Subcutaneous adipose tissue (tissue), 4 donors: ENCODE data around the gene SMARCA2. TPM values are rescaled to one million over a fixed set of nuclear protein-coding genes. Genes with fewer than 3 reads are reported as not detected.

ENCODE experiments used
- CTCF ChIP-seq: fragments of 450-650 bp; IDR thresholded peaks from one replicate; pipeline ENCODE4 v1.5.1; 2016; ENCODE audit warnings: low read depth, mild to moderate bottlenecking, control low read depth, antibody characterized with exemption, moderate library complexity
- total RNA-seq, 4 donors: library from RNA; depleted of rRNA; stranded (reverse); fragments of >200 nt; gene quantifications; one replicate each; pipeline ENCODE4 v1.1.0, GENCODE V29; 2016

Gene SMARCA2
- total RNA-seq, 4 donors from 2014 or later: 116 to 186 (median 152) TPM

GRCh38 chr9:2028888-2029287, 13.7 kb downstream of the SMARCA2 start:
- no peak for TF ChIP-seq CTCF

GRCh38 chr9:2029666-2030170, 14.6 kb downstream of the SMARCA2 start:
- TF ChIP-seq CTCF: no peak

GRCh38 chr9:2032234-2032633, 17.1 kb downstream of the SMARCA2 start:
- TF ChIP-seq CTCF: no peak

GRCh38 chr9:2036844-2037243, 21.7 kb downstream of the SMARCA2 start:
- no peak for TF ChIP-seq CTCF

GRCh38 chr9:2039294-2040180, 24.4 kb downstream of the SMARCA2 start:
- no peak for TF ChIP-seq CTCF

DNA sequence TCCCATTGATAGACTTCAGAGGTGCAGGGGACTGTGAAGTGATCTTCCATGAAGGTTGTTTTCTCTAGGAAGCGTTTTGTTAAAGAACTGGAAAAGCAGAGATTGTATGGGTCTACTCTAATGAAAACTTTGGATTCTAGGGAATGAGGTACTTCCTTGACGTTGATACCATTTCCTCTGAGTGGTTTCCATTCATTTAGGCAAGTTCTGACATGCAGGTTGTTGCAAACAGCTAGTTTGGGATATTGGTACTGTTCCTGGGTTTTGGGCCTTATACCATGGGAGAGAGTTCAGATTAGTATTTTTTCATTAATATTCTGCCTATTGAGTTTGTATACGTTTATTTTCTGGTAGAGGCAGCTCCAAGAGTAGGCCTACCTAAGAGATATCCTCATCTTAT, 25.7 kb downstream of the SMARCA2 start:
- TF ChIP-seq CTCF: no peak

DNA sequence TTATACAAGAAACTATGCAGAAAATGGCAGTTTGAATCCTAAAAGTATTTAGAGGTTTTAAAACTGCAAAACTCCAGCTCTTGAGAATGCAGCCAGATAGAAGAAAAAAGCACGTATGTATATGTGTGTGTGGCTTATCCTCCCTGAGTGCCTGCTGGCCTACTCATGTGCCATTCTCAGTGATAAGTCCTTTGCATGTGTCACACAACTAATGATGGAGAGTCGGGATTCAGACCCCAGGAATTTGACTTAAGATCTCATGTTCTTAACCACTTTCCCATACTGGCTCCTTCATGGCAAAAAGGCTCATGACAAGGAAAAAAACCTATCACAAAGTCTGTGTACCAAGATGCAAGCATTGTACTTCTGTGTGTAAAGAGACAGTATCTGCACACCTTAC, 26.6 kb downstream of the SMARCA2 start:
- TF ChIP-seq CTCF: no peak
